HG03097 (cell line): ENCODE results near the gene CLRN2.
"Not testable (repeated sequence)": the region's sequence is repeated elsewhere in the genome, so short reads cannot be mapped to it uniquely, and the experiment has no call there.

ENCODE experiments used
- ATAC-seq: cut with Tn5 transposase; IDR thresholded peaks from one replicate; pipeline ENCODE4 v1.9.1; 2021; ENCODE audit not compliant: unreplicated experiment, low FRiP score

Gene CLRN2

DNA sequence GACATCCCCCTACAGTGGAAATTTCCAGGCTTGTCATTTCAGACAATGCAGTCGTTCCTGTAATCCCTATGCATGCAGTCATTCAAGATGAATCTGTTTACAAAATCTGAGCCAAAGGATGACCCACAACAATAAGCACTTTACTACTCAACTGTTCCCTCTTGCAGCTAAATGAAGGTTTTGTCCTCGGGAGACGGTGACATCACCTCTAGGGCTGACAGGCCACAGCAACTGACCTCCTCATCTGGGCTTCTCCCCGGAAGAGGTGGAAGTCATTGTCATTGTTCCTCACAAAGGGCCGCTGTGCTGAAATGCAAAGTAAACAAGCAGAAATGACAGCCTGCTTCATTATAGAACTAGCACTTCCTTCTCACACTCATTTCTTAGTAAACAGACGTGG lies 29.2 kb downstream of the CLRN2 start:
- no peak for ATAC-seq

DNA sequence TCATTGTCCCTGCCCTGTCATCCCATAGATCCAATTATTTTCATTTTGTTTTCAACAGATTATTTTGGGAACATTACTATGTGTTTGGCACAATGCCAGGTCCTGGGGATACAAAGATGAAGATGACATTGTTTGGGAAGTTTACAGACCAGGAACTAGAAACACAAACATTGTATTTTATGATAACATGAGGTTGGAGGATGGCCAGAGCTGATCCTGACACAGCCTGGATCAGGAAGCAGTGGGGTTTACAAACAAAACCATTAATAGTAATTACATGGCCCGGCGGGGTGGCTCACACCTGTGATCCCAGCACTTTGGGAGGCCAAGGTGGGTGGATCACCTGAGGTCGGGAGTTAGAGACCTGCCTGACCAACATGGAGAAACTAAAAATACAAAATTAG lies 29.9 kb downstream of the CLRN2 start:
- ATAC-seq, result no peak

DNA sequence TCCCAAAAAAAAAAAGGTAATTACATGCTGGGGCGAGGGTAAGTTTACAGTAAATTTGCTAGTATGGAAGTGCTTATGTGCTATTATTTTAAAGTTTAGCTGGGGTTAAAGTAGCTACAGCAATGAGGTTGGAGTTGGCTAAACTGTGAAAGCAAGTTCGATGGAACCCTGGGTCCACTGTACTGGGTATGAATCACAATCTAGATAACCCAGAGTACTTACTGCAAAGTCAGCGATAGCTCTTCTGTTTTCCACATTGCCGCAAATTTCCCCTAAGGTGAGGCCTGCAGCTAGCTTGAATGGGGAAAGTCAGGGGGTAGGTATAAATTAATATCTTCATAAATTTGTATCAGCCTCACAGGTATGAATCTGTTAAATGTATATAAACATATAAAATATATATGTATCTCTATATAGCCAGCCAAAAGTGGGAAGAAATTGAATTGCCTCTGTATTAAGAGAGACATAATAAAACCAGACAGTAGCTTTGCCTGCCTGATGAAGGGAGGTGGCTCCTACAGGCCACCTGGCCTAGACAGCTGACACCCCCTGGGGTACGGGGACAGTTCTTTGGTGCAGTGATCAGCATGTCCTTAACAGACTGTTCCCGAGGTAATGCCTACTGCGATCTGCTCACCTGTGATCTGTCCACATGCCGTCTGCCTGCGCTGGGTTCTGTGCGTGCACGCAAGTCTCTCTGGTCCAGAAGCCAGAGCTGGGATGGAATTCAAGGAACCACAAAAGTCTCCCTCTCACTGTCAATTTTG lies 30.6 kb downstream of the CLRN2 start:
- ATAC-seq, result no peak

DNA sequence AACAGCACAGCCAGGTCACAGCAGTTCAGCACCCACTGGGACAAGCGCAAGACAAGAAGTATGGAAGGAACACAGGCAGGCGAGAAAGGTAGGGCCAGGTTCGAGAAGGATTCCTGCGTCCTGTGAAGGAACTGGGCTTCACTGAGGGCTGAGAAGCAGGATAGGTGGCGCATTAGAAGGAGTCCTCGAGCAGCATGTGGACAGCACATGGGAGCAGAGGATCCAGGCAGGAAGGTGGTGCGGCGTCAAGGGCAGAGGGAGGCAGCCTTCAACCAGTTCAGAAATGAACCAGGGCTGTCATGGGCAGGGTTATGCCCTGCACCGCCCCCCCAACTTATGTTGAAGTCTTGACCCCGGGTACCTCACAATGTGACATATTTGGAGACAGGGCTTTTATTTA lies 31.3 kb downstream of the CLRN2 start:
- ATAC-seq, result no peak

DNA sequence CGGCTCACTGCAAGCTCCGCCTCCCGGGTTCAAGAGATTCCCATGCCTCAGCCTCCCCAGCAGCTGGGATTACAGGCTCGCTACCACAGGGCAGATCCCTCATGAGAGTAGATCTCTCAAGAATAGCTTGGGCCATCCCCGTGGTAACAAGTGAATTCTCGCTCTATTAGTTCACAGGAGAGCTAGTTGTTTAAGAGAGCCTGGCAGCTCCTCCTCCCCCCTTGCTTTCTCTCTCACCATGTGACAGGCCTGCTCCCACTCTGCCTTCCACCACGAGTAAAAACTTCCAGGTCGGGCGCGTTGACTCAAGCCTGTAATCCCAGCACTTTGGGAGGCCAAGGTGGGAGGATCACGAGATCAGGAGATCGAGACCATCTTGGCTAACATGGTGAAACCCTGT lies 31.7 kb downstream of the CLRN2 start:
- ATAC-seq, result no peak

DNA sequence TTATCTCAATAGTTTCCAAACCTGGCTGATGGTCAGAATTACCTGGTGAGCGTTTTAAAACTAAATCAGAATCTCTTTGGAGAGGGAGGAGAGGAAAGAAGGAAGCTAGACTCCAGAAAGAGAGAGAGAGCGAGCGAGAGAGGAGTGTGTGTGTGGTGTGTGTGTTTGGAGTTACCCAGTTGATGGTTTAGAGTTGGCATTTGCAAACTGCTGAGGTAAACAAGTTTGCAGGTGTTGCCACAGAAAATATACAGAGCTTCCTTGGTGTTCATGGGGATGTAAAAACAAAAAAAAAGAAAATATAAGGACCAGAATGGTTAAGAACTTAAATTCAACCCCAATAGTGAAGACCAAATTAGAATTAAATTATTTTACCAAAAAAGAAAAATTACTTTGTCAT lies 35.6 kb downstream of the CLRN2 start:
- ATAC-seq, result no peak

DNA sequence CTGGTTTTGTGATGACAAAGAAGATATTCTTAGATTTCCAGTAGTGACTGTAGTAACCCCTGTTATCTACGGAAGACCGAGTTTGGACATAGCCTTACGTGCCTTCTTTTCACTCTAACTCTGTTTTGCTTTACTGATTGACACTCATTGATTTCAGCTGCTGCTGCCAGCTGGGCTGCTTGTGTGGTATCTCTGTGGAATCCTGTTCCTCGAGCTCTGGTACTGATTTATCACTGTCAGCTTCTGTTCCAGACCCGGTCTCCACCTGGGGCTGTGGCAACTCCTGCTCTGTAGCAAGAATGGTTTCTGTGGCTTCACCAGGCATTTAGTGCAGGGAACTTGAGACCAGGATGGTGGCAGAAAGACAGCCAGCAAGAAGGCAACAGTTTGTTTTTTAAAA lies 37.5 kb downstream of the CLRN2 start:
- no peak for ATAC-seq

DNA sequence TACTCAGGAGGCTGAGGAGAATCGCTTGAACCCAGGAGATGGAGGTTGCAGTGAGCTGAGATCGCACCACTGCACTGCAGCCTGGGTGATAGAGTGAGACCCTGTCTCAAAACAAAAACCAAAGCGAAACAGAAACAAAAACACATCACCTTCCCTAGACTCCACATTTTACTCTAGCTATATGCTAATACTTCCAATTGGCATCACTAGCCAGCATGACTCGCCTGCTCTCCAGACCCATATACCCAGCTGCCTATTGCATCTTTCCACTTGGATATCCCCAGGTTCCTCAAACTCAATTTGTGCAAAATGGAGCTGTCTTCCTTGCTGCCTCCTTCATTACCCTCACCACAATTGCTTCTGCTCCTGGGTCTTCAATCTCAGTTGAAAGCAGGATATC lies 39.6 kb downstream of the CLRN2 start:
- ATAC-seq, result no peak

DNA sequence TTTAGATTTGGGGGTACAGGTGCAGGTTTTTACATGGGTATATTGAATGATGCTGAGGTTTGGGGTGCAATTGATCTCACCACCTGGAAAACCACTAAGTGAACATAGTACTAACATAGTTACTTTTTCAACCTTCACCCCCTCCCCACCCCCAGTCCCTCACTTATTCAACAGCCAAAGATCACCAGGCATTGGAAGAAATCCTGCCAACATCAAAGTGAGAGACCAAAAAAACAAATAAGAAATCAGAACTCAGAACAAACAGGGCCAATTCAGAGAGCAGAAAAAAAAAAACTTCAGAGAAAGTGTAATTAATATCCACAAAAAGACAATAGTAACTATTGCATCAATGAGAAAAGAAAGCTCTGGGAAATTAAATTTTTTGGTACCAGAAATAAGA lies 41.5 kb downstream of the CLRN2 start:
- no peak for ATAC-seq

DNA sequence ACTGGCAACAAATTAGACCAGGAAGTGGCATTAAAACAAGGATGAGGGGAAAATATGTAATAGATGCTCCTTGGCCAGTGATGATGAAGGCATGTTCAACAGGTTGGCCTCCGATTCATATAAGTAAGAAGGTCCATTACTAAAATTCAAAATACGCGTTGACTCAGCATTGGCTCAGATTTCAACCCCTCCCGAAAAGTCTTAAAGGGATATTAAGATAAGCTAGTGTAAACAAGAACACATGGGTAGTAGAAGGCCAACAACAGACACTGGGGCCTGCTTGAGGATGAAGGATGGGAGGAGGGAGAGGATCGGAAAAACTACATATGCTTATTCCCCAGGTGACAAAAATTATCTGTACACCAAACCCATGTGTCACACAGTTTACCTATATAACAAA lies 42.9 kb downstream of the CLRN2 start:
- no peak for ATAC-seq

DNA sequence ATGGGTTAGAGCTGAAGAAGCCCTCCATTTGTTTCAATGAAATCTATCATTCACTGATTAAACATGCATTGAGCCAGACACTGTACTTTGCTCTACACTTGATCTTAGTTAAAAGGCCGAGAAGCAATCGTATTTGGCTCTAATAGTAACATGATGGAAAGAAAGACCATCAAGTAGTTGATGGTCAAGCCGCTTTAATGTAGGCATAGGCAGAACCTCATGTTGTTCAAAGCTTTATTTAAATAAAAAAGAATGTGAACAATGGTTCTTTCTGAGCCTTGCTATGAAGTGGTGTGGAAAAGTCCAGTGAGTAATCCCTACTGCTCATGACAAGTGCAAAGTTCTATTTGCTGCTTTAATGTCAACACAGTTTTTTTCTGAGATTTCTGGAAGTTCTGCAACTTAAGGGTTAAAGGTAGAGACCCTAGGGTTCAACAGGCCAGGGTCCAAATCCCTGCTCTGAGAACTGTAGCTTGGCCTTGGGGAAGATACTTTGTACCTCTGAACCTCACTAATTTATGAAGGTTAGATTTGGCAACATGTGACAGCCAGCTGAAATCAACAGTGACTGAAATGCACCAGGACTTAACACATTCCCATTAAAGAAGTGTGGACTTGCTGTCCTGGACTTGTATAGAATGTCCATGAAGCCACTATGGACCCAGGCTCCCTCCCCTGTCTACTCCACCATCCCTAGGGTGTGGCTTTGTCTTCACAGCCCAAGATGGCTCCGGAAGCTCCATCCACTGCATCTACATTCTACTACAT lies 44.2 kb downstream of the CLRN2 start:
- ATAC-seq, result no peak

DNA sequence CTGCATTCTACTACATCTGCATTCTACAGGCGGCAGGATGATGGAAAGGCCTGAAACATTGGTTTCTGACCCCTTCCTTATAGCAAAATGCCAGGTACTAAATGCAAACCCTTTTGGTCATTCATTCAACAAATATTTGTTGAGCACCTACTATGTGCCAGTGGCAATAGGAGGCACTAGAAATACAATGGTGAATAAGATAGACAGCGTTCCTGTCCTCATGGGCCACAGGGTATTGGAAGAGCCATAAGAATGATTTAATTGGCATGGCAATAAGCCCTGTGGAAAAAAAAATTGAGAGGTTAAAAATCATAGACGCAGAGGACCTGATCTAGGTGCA lies 44.7 kb downstream of the CLRN2 start:
- ATAC-seq, result no peak

DNA sequence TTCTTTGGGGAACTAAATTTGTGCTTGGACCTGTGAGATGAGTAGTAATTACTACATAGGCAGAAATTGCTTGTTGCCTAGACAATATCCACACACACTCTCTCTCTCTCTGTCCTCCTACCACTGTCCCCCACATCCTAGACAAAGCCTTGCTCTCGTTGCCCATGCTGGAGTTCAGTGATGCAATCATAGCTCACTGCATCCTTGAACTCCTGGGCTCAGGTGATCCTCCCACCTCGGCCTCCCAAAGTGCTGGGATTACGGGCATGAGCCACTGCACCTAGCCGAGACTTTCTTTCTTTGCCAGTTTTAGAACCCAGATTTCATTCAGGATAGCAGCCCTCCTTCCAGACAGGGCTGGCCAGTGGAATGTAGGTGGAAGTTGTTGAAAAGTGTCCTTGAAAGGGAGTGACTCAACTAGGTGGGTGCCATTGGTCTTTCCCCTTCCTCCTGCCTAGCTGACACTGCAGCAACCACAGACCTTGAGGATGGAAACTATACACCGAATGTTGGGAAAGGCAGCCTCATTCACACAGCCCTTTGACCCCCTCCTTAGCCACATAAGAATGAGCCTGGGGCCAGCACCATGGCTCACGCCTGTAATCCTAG lies 45.2 kb downstream of the CLRN2 start:
- ATAC-seq, result no peak

DNA sequence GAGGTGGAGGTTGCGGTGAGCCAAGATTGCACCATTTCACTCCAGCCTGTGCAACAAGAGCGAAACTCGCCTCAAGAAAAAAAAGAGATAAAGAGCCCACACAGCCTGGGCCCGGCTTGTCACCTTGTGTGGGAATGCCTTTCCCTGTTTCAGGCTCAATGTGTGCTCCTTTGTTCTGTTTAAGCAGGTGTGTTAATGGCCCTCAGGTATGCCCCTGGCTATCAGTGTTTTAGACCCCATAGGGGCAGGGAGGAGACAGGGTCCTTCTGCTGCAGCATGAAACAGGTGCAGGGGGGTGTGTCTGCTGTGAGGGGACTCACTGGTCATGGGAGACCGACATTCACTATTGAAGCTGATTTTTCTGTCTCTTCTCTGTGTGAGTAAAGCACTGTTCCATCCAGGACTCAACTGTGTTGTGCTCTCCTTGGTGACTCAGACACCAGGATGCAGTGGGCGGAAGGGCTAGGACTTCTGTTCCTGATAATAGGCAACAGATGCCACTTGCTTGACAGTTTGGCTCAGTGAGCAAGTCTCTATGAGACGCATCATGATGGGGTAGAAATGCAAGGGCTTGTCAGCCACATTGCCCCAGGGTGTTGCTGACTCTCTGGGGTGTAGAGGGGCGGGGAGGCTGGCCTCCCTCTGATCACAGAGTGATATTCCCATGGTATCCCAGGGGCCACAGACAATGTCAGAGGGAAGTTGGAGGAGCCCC lies 46.4 kb downstream of the CLRN2 start:
- ATAC-seq, result no peak

DNA sequence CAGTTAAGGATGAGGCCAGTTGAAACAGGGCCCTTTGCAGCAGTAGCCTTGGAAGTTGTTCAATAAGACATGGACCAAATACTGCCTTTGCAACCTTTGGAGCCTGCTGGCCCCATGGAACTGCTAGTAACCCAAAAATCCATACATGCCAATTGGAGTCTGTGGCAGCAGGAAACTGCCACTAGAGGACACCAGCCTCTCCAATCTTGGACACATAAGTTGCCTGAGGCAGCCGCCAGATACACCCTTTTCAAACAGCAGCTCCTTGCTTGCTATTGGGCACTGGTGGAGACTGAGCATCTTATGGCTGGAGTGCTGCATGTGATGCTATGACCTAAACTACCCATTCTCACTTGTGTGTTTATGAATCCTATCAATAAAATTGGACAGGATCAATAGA lies 47.2 kb downstream of the CLRN2 start:
- ATAC-seq, result no peak

DNA sequence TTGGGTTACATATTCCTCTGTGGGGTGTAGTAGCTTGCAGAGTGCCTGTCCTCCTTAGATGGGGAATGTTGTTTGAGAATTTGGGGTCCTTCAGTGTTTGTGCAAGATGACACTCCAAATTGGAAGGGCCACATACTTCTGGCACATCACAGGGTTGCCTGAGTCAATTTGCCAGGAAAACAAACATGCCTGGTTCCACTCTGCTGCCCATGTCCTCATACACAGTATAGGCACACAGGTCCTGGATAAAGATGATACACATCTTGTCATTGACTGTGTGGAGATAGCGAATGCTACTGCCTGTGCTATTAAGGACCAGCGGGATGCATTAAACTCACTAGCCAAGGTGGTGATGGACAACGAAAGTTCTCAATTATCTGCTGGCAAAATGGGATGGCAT lies 50.9 kb downstream of the CLRN2 start:
- no peak for ATAC-seq

DNA sequence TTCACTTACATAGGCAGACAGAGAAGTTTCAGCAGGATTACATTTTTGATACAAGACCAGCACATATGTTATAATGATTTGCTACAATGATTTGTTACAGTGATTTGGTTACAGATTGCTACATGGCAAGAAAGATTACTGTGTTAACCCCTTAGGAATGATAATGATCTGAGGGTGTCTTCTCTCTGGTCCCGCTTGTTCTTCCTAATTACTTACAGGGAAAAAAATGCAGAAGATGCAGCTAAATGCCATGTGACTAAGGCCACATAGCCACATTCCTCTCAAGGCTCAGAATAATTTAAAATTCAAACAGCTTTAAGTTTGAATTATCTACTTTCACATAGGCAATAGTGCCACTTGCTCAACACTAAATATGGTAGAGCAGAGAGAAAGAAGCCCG lies 52.3 kb downstream of the CLRN2 start:
- no peak for ATAC-seq

DNA sequence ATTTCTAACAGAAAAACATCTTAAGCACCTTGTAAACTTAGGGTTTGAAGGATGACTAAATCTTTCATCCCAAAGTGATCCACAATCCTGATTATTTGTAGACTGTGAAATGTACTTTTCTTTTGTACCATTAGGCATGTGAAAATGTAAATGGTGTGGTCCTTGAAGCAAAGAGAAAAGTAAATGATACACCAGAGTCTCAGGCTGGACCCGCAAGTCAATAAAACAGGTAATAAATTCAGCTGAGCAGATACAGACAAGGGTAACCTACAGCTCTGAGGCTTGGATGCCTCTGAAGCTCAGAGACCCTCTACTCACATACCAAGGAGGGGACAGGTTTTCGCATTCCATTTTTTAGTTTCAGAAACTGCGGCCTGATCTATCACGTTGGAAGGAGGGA lies 59.2 kb downstream of the CLRN2 start:
- no peak for ATAC-seq

DNA sequence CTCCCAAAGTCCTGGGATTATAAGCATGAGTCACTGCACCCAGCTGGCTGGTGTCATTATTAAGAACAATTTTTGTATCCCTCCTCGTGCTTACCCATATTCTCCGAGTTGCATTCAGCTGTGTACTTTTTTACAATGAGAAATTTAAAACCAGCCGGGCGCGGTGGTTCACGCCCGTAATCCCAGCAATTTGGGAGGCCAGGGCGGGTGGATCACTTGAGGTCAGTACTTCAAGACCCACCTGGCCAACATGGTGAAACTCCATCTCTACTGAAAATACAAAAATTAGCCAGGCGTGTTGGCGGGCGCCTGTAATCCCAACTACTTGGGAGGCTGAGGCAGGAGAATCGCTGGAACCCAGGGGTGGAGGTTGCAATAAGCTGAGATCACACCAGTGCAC lies 60.2 kb downstream of the CLRN2 start:
- ATAC-seq, result not testable (repeated sequence)
